HG02852 (cell line): ENCODE data around the gene DZIP3.

Source experiments
- ATAC-seq: cut with Tn5 transposase; IDR thresholded peaks from one replicate; pipeline ENCODE4 v1.9.1; 2021; ENCODE audit warnings: mild to moderate bottlenecking, moderate library complexity; ENCODE audit not compliant: unreplicated experiment

Gene DZIP3, protein sequence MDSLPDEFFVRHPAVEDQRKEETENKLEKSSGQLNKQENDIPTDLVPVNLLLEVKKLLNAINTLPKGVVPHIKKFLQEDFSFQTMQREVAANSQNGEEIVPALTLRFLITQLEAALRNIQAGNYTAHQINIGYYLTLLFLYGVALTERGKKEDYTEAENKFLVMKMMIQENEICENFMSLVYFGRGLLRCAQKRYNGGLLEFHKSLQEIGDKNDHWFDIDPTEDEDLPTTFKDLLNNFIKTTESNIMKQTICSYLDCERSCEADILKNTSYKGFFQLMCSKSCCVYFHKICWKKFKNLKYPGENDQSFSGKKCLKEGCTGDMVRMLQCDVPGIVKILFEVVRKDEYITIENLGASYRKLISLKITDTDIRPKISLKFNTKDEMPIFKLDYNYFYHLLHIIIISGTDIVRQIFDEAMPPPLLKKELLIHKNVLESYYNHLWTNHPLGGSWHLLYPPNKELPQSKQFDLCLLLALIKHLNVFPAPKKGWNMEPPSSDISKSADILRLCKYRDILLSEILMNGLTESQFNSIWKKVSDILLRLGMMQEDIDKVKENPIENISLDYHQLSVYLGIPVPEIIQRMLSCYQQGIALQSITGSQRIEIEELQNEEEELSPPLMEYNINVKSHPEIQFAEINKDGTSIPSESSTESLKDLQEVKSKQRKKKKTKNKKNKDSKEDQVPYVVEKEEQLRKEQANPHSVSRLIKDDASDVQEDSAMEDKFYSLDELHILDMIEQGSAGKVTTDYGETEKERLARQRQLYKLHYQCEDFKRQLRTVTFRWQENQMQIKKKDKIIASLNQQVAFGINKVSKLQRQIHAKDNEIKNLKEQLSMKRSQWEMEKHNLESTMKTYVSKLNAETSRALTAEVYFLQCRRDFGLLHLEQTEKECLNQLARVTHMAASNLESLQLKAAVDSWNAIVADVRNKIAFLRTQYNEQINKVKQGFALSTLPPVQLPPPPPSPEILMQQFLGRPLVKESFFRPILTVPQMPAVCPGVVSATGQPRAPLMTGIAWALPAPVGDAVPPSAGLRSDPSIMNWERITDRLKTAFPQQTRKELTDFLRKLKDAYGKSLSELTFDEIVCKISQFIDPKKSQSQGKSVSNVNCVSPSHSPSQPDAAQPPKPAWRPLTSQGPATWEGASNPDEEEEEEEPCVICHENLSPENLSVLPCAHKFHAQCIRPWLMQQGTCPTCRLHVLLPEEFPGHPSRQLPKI

DNA sequence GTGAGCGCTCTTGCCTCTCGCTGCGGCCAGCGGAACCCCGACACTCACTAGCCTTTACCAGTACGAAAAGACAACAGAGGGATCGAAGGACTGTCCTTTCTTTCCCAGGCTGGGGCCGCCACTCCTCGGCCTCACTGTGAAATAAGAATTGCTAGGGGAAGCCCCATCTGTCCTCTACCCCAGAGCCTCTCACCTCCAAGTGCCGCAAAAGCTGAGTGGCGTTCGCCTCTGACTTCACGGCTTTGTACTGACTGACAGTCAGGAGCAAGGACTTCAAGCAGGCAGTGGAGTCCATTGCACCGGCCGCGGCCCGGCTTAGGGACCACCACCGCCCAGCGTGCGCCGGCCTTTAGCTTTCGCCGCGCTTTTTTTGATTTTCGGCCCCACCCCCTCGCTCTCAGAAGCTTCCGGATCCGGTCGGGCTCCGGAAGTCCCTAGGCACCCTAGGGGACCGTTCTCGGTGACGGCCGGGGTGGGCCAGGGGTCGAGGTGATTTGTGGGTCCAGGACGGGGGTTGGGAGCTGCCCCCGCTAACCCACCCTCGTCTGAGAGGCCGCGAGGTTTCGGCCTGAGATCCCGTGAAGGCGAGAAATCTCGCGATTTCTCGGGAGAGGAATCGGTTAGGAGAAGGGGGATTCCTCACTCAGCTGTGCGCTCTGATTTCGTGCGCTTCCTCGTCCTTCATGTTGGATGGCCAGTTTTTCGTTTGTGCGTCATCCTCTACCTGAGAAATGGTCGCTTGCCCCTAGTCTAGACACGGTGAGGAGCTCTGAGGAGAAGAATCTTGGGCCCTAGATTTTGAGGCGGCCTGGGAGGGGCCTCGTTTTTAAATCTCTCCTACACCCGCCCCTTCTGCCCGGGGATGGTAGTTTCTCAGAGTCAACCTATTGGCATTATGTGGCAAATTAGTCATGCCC, at the start of gene DZIP3, which contains the start of gene CIP2A:
Gene DZIP3 (plus strand): TSS at position 642 of the 917 bp plus-strand sequence. CDS start 15,685 bp downstream, outside the sequence.
Gene CIP2A (minus strand): TSS at position 358 of the 917 bp plus-strand sequence. CDS start 63 bp downstream, at position 295.
- peak; percentile 93 for ATAC-seq

GRCh38 chr3:108546247-108546646, 43.3 kb upstream of the DZIP3 start:
- ATAC-seq: peak; percentile 57

- ATAC-seq: peak; percentile 80
Observed at GRCh38 chr3:108546692-108547091, 42.8 kb upstream of the DZIP3 start.

GRCh38 chr3:108548304-108548703, 41.2 kb upstream of the DZIP3 start:
- ATAC-seq: no peak

GRCh38 chr3:108548886-108549285, 40.6 kb upstream of the DZIP3 start:
- ATAC-seq: no peak

DNA sequence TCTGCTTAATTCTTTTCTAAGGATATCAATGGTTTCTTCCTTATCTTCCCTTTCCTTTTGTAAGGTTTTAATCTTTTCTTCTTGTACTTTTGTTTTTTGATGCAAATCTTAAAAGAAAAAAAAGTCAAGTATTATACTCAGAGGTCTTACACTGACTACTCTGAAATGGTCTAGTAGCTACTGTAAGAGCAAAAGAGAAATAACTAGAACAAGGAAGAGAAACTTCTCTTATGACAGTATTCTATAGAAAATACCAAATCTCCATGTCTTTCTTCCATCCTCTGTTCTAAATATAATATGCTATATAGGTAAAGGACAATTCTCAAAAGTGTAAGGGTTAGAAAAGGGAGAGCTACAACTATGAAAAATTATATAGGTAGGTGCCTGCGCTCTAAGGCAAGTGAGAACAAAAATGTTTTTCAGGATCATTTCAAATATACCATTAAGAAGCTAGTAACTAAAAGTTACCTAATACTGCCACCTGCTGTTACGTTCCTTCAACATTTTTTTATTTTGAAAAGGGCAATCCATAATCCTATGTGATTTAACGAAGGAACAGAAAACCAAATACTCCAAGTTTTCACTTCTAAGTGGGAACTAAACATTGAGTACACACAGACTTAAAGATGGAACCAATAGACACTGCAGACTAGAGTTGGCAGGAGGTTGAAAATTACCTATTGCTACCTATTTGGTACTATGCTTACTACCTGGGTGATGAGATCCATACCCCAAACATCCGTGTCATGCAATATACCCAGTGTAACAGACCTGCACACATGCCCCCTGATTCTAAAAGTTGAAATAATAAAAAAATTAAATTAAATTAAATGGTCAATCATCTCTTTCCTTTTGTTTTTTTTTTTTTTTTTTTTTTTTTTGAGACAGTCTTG, 37.0 kb upstream of the DZIP3 start:
- no peak for ATAC-seq

DNA sequence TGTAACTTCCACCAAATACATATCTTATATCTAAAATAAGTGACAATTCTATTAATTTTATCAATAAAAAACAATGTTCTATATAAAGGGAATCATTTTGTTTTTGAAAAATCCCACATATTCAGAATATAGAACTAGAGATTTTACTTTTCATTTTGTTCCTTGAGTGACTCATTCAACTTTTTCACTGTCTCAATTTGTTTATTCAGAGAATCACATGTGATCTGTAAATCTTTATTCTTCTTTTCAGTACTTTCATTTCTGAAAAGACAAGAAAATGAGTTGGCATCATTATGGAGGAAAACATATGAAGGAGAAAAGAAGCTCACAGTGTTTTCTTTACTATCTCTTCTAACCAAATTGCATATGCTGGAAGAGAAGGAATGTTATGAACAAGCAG, 35.3 kb upstream of the DZIP3 start:
- ATAC-seq: no peak

DNA sequence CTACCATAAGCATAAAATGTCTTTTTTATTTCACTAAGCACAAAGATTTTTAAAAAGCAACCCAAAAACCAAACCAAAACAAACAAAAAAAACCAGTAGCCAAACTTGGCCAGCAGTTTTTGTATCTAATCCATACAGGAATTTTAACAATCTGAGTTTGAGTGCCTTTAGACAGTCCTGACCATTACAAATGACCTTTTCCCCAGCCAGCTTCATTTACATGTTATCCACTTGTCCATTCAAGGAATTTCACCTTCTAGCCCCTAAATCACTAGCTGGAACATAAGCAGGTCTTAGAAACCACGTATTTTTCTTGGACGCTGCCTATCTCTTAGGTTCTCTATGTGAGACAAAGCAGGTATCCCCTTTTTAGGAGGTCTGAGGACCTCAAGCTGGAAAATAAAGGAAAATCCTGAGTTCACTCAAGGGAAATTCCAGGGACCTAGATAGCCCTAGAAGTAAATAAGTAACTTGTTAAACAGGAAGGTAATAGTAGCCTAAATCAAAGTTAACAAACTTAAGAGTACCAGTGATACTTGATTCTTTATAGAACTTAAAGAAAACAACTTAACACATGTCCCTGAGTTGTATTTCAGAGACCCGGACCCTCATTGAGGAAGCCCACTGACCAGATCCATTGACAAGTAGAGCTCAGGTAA, 34.5 kb upstream of the DZIP3 start:
- no peak for ATAC-seq

DNA sequence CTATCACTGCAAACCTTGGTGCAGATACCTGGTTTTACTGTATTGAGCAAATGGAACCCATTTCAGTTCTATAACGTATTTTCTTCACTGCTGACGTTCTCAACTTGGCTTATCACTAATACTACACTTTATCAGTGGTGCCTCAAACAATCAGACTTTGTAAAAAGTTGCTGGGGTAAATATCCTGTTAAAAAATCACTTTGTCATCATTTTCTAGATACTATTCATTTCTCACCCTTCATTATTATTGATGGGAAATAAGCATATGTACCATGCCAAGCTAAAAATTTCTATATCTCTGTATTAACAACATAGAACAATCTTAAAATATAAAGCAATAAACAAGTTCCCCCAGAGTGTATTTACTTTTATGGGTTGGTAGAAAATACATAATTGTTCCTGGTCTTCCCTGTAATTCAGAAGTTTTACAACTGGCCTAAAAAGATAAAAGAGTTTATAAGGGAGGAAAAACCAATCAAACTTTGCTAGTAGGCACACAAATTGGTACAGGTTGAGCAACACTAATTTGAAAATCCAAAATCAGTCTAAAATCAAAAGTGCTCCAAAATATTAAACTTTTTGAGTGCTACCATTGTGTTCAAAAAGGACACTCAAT, 33.4 kb upstream of the DZIP3 start:
- no peak for ATAC-seq

- no peak for ATAC-seq
Observed at GRCh38 chr3:108562565-108562964, 27.0 kb upstream of the DZIP3 start.

DNA sequence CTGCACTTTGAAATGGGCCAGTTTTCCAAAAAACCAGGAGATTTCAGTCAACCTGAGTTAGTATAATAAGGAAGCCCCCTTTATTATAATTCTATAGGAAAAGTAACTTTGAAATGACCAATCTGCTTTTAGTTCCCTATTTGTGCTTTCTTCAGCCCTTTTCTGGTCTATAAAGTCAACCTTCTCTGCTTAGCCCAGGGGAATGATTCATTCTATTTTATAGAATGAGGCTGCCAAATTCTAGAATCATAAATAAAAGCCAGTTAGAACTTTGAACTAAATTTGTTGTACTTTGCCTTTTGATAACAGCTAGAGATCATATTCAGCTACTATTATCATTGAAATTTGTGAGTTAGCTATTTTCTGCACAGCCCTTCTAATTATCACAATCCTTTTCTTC, 25.0 kb upstream of the DZIP3 start:
- ATAC-seq: no peak

DNA sequence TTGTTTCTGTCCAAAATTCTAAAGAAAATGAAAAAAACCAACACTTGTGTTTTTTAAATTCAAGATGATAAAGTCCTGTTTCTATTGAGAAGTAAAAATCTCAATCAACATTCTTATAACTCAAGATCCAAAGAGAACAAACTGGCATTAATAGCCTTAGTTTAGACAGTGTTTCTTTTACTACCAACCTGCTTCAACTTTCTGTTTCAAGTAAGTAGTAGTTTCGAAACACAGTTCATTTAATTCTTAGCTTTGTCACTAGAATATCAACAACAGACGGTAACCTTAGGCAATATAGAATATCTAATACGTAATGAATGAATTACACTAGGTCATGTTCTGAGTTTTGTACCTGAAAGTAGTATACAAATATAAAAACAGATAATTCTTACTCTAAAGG, 24.0 kb upstream of the DZIP3 start:
- no peak for ATAC-seq

DNA sequence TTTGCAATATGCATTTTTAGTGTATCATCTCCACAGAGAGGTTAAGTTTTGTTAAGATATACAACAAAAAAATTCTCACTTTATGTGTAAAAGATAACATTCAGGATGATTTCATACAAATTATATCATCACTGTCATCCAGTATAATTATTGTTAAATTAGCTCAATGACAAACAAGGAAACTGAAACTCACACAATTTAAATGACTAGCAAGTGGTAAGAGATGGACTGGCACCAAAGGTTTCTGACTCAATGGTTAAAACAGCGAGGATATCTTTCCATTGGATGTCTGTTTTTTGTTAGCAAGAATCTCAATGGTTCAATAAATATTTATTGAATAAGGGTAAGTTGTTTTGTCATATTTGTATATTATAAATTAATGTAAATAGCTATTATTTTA, 22.9 kb upstream of the DZIP3 start:
- ATAC-seq: no peak

DNA sequence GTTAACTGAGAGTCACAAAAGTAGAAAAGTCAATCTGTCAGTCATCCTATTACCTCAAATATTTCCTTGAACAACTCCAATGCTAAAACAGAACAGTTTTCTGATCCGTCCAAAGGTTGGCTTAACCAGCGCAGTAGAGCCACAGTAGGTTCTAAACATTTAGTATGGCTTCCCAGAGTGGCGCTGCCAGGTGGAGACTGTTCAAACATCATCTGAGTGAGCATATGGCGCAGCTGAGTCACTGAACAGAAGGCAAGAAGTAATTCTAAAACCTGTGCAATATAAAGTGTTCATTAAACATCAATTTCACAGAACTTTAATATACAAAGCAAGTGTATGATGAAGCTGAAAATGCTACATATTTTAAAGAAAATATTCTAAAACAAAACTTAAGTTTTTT, 20.2 kb upstream of the DZIP3 start:
- ATAC-seq: no peak

DNA sequence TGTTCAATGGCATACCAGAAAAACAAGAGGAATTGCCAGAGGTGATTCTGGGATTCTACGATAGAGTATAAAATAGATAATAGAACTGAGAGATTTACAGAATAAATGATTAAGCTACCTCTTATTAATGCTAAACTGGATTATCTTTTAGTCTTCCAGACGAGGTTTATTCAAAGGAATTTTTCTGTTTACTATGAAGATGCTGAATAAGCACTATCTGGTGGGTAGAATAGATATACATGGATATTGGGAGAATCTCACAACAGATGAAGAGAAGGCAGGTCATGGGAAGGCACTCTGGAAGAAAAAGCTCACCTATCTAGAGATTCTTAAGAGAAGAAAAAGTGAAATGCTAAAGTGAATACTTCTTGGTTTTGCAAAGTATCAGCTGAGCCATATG, 11.5 kb upstream of the DZIP3 start:
- ATAC-seq: no peak

- ATAC-seq: no peak
Observed at GRCh38 chr3:108588601-108589000, 921 bp upstream of the DZIP3 start.

GRCh38 chr3:108589998-108590323, 439 bp downstream of the DZIP3 start:
- no peak for ATAC-seq

DNA sequence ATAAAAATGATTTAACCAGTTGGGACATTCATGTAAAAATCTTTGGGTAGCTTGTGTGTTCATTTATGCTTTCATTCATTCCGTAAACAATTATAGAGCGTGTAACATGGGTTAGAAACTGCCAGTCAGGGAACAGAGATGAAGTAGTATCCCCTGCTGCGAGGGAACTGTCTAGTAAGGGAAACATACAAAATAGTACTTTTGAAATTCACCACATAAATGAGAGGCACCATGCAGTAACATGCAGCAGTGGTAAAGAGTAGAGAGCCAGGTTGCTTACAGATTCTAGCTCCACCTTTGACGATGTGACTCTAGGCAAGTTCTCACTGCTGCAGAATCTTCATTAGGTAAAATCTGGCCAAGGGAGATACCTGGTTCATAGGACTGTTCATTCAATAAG, 938 bp downstream of the DZIP3 start:
- ATAC-seq: no peak
